Activated CD4-positive, alpha-beta T cell treated with anti-CD3 and anti-CD28 coated beads, Interleukin-2, amount 50 U/mL, for 24 hours (primary cell): ENCODE measurements around the gene TANK.
"Not testable (repeated sequence)": the region's sequence is repeated elsewhere in the genome, so short reads cannot be mapped to it uniquely, and the experiment has no call there.

Source experiments
- DNase-seq, 2 donors: peaks; one replicate each; pipeline ENCODE4 v3.0.0-alpha.2; 2020; ENCODE audit warnings: low read depth in 1 of 2, low spot score in 1 of 2

Gene TANK

GRCh38 chr2:161166538-161167409, 6.5 kb downstream of the TANK start:
- DNase-seq: peak in 1 of 2 donors; percentile 74

GRCh38 chr2:161169335-161169734, 9.1 kb downstream of the TANK start:
- no peak for DNase-seq

GRCh38 chr2:161170377-161170776, 10.1 kb downstream of the TANK start:
- DNase-seq: no peak

- DNase-seq: no peak
Measured at GRCh38 chr2:161170958-161171932, 11.0 kb downstream of the TANK start.

- DNase-seq: no peak
Measured at GRCh38 chr2:161172901-161173540, 12.8 kb downstream of the TANK start.

GRCh38 chr2:161173541-161174194, 13.4 kb downstream of the TANK start:
- no peak for DNase-seq

- no peak for DNase-seq
Measured at GRCh38 chr2:161177969-161178368, 17.7 kb downstream of the TANK start.

- no peak for DNase-seq
Measured at GRCh38 chr2:161178756-161179155, 18.5 kb downstream of the TANK start.

- no peak for DNase-seq
Measured at GRCh38 chr2:161190050-161190449, 29.8 kb downstream of the TANK start.

GRCh38 chr2:161195602-161196001, 35.4 kb downstream of the TANK start:
- not testable (repeated sequence) for DNase-seq

- no peak for DNase-seq
Measured at GRCh38 chr2:161199912-161200701, 39.9 kb downstream of the TANK start.

- DNase-seq: no peak
Measured at GRCh38 chr2:161204846-161205245, 44.6 kb downstream of the TANK start.

- no peak for DNase-seq
Measured at GRCh38 chr2:161206471-161207032, 46.3 kb downstream of the TANK start.

GRCh38 chr2:161207941-161208340, 47.7 kb downstream of the TANK start:
- no peak for DNase-seq

- DNase-seq: no peak
Measured at GRCh38 chr2:161208527-161209139, 48.4 kb downstream of the TANK start.

- DNase-seq: no peak
Measured at GRCh38 chr2:161209902-161210301, 49.7 kb downstream of the TANK start.

GRCh38 chr2:161217597-161218185, 57.5 kb downstream of the TANK start:
- DNase-seq: no peak

- no peak for DNase-seq
Measured at GRCh38 chr2:161219211-161219610, 59.0 kb downstream of the TANK start.
